Parathyroid adenoma (tissue), 2 donors: ENCODE results near the gene CHST1.

Experiments used
- H2AFZ ChIP-seq: fragments of 300-600 bp; sonication (generic); one replicate; pipeline ENCODE4 v1.7.0; 2017; ENCODE audit warnings: antibody characterized with exemption, mild to moderate bottlenecking
- H3K27ac ChIP-seq: fragments of 300-600 bp; sonication (generic); one replicate; pipeline ENCODE4 v1.7.0; 2017
- H3K27me3 ChIP-seq: fragments of 300-600 bp; sonication (generic); one replicate; pipeline ENCODE4 v1.7.0; 2017; ENCODE audit warnings: low read length; ENCODE audit not compliant: control insufficient read depth, insufficient read depth
- H3K36me3 ChIP-seq: fragments of 300-600 bp; sonication (generic); one replicate; pipeline ENCODE4 v1.7.0; 2017; ENCODE audit warnings: low read length; ENCODE audit not compliant: control insufficient read depth, insufficient read depth
- H3K4me1 ChIP-seq: fragments of 300-600 bp; sonication (generic); one replicate; pipeline ENCODE4 v1.7.0; 2017; ENCODE audit warnings: control low read depth
- H3K4me2 ChIP-seq: fragments of 300-600 bp; sonication (generic); one replicate; pipeline ENCODE4 v1.7.0; 2017; ENCODE audit warnings: low read length
- H3K4me3 ChIP-seq: fragments of 300-600 bp; sonication (generic); one replicate; pipeline ENCODE4 v1.7.0; 2017; ENCODE audit warnings: low read depth, low read length
- H3K79me2 ChIP-seq: fragments of 300-600 bp; sonication (generic); one replicate; pipeline ENCODE4 v1.7.0; 2017; ENCODE audit warnings: control low read depth
- H3K9ac ChIP-seq: fragments of 300-600 bp; sonication (generic); one replicate; pipeline ENCODE4 v1.7.0; 2017; ENCODE audit warnings: mild to moderate bottlenecking
- H3K9me3 ChIP-seq: fragments of 300-600 bp; sonication (generic); one replicate; pipeline ENCODE4 v1.7.0; 2017; ENCODE audit warnings: low read length; ENCODE audit not compliant: control insufficient read depth
- CTCF ChIP-seq: fragments of 300-600 bp; sonication (generic); IDR thresholded peaks from one replicate; pipeline ENCODE4 v1.7.0; 2017; ENCODE audit warnings: antibody characterized with exemption, mild to moderate bottlenecking
- donor health status: primary hyperparathyroidism.

Gene CHST1

GRCh38 chr11:45651156-45651555 lies 14.3 kb downstream of the CHST1 start:
- Histone ChIP-seq H3K27ac (no peak overlapping the region), H3K4me2 (no peak overlapping the region), H3K79me2 (no peaks in the 10 kb centered on the region), H3K4me1 (no peaks in the 10 kb centered on the region), H3K9ac (no peak overlapping the region), H3K36me3 (no peaks in the 10 kb centered on the region), H2AFZ (no peak overlapping the region), H3K27me3 (no peaks in the 10 kb centered on the region), H3K9me3 (no peaks in the 10 kb centered on the region), H3K4me3 (no peak overlapping the region)
- no peak for TF ChIP-seq CTCF

GRCh38 chr11:45650166-45651095 lies 15.0 kb downstream of the CHST1 start:
- no peaks in the 10 kb centered on the region for H3K4me1 ChIP-seq
- no peak for TF ChIP-seq CTCF
- no peak overlapping the region for H3K4me3 ChIP-seq
- H3K27ac ChIP-seq, result no peak overlapping the region
- H3K9ac ChIP-seq, result no peak overlapping the region
- H3K79me2 ChIP-seq, result no peaks in the 10 kb centered on the region
- no peak overlapping the region for H3K4me2 ChIP-seq
- no peaks in the 10 kb centered on the region for H3K9me3 ChIP-seq
- no peak overlapping the region for H2AFZ ChIP-seq
- H3K27me3 ChIP-seq, result no peaks in the 10 kb centered on the region
- no peaks in the 10 kb centered on the region for H3K36me3 ChIP-seq

DNA sequence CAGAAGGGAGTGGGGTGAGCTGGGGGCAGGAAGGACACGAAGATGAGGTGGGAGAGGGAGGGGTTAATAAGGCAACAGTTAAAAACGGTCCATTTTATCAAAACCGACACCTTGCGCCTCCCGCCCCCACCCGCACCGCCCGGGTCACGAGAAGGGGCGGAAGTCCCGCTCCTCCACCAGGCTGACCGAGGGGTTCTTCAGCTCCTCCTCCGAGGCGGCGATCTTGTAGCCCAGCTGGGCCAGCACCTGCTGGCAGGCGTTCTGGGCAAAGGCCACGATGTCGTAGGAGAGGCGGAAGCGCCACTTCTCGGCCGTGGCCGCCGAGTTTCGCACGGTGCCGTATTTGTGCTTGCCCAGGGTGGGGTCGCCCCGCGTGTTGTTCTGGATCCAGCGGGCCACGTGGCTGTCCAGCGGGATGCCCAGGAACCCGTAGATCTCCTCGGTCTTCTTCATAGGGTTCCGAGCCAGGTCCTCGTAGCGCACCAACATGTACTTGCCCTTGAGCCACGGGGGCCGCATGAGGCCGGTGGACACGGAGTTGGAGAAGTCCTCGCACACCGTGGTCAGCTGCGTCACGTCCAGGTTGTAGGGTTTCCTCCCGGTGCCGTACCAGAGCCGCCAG lies 15.8 kb downstream of the CHST1 start:
- TF ChIP-seq CTCF, result no peak
- H3K4me2 ChIP-seq, result no peak overlapping the region
- no peaks in the 10 kb centered on the region for H3K36me3 ChIP-seq
- H3K4me1 ChIP-seq, result no peaks in the 10 kb centered on the region
- H3K27ac ChIP-seq, result no peak overlapping the region
- no peaks in the 10 kb centered on the region for H3K9me3 ChIP-seq
- no peak overlapping the region for H3K4me3 ChIP-seq
- H3K79me2 ChIP-seq, result no peaks in the 10 kb centered on the region
- H3K27me3 ChIP-seq, result no peaks in the 10 kb centered on the region
- H3K9ac ChIP-seq, result no peak overlapping the region
- no peak overlapping the region for H2AFZ ChIP-seq

- Histone ChIP-seq H3K9ac (no peak overlapping the region), H3K27me3 (no peaks in the 10 kb centered on the region), H2AFZ (no peak overlapping the region), H3K4me3 (no peak overlapping the region), H3K4me2 (no peak overlapping the region), H3K79me2 (no peaks in the 10 kb centered on the region), H3K36me3 (no peaks in the 10 kb centered on the region), H3K4me1 (no peaks in the 10 kb centered on the region), H3K27ac (no peak overlapping the region), H3K9me3 (no peaks in the 10 kb centered on the region)
- no peak for TF ChIP-seq CTCF
These were observed 16.5 kb downstream of the CHST1 start for GRCh38 chr11:45648931-45649330.
